Measurements from ENCODE around the gene VIPR2. TPM values are rescaled to one million over a fixed set of nuclear protein-coding genes. Genes with fewer than 3 reads are reported as not detected.

VIPR2 gene
- total RNA-seq, 1 experiment from 2014 or later, result not detected

DNA sequence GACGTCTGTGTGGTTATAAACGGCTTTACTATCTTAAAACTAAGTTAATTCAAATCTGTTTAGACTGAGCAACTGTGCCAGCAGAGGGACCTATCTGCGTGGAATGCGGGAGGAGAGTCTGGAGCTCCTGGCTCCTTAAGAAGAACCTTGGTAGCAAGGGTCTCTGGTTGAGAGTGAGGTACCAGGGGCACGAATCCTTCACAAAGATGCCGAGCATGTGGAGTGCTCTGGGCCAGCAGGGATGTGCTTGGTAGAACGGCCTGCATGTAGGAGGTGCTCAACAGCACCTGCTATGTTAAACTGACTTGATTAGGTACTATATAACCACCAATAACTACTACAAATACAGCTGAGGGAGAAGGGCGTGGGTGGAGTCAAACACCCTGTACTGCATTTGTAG is 102.6 kb downstream of the VIPR2 start:
- no peaks in the 10 kb centered on the region for H3K9me3 ChIP-seq (ENCODE audit: insufficient read depth, low read depth)
- POLR2A ChIA-PET (ENCODE audit: unreplicated experiment), result no interaction called here
- H3F3A ChIP-seq (ENCODE audit: insufficient read depth, low read depth), result no peaks in the 10 kb centered on the region
- H3K79me2 ChIP-seq (ENCODE audit: low read depth), result no peaks in the 10 kb centered on the region
- no peak overlapping the region for H3K27ac ChIP-seq
- no peak for DNase-seq
- TF ChIP-seq, protein P1, sequence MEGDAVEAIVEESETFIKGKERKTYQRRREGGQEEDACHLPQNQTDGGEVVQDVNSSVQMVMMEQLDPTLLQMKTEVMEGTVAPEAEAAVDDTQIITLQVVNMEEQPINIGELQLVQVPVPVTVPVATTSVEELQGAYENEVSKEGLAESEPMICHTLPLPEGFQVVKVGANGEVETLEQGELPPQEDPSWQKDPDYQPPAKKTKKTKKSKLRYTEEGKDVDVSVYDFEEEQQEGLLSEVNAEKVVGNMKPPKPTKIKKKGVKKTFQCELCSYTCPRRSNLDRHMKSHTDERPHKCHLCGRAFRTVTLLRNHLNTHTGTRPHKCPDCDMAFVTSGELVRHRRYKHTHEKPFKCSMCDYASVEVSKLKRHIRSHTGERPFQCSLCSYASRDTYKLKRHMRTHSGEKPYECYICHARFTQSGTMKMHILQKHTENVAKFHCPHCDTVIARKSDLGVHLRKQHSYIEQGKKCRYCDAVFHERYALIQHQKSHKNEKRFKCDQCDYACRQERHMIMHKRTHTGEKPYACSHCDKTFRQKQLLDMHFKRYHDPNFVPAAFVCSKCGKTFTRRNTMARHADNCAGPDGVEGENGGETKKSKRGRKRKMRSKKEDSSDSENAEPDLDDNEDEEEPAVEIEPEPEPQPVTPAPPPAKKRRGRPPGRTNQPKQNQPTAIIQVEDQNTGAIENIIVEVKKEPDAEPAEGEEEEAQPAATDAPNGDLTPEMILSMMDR (conservative IDR thresholded peaks at IDR 0.05), result no peak
- TF ChIP-seq EZH2 (IDR thresholded peaks at IDR 0.05; ENCODE audit: low read depth), result no peak
- CTCF ChIA-PET, result no interaction called here
- no peak overlapping the region for H3K4me2 ChIP-seq
- H3K9me2 ChIP-seq (ENCODE audit: insufficient read depth), result no peaks in the 10 kb centered on the region
- intact Hi-C loops (cut with micrococcal nuclease; ENCODE audit: unreplicated experiment), result no loop called here
- peaks cover 91% of the 10 kb centered on the region for H3K27me3 ChIP-seq (ENCODE audit: insufficient read depth, low read depth)
- no peaks in the 10 kb centered on the region for H3K4me1 ChIP-seq (replicated peaks; ENCODE audit: insufficient read depth)
- H2AFZ ChIP-seq, result no peak overlapping the region
- H4K20me1 ChIP-seq (ENCODE audit: insufficient read depth), result no peaks in the 10 kb centered on the region
- no peaks in the 10 kb centered on the region for H3K36me3 ChIP-seq (ENCODE audit: low read depth)
- no TSS peak for BruUV-seq (replicated peaks)
- H3K4me3 ChIP-seq, result no peak overlapping the region

- Histone ChIP-seq H3K36me3 (ENCODE audit: low read depth) (no peaks in the 10 kb centered on the region), H4K20me1 (ENCODE audit: insufficient read depth) (no peaks in the 10 kb centered on the region), H3K79me2 (ENCODE audit: low read depth) (no peaks in the 10 kb centered on the region), H3K4me1 (replicated peaks; ENCODE audit: insufficient read depth) (no peaks in the 10 kb centered on the region), H3K9me3 (ENCODE audit: insufficient read depth, low read depth) (no peaks in the 10 kb centered on the region), H3F3A (ENCODE audit: insufficient read depth, low read depth) (no peaks in the 10 kb centered on the region), H3K27ac (no peak overlapping the region), H3K9me2 (ENCODE audit: insufficient read depth) (no peaks in the 10 kb centered on the region), H3K4me3 (no peak overlapping the region), H3K27me3 (ENCODE audit: insufficient read depth, low read depth) (peaks cover 91% of the 10 kb centered on the region), H2AFZ (no peak overlapping the region), H3K4me2 (no peak overlapping the region)
- ChIA-PET CTCF (no interaction called here), POLR2A (ENCODE audit: unreplicated experiment) (no interaction called here)
- TF ChIP-seq, protein P1 (conservative IDR thresholded peaks at IDR 0.05), result no peak
- TF ChIP-seq EZH2 (IDR thresholded peaks at IDR 0.05; ENCODE audit: low read depth), result no peak
- intact Hi-C loops (cut with micrococcal nuclease; ENCODE audit: unreplicated experiment), result no loop called here
- no TSS peak for BruUV-seq (replicated peaks)
- no peak for DNase-seq
Measured at GRCh38 chr7:159040912-159041711, 103.6 kb downstream of the VIPR2 start.

GRCh38 chr7:159040146-159040545 is 104.5 kb downstream of the VIPR2 start:
- Histone ChIP-seq H3K36me3 (ENCODE audit: low read depth) (no peaks in the 10 kb centered on the region), H3F3A (ENCODE audit: insufficient read depth, low read depth) (no peaks in the 10 kb centered on the region), H3K27ac (no peak overlapping the region), H3K79me2 (ENCODE audit: low read depth) (no peaks in the 10 kb centered on the region), H3K4me1 (replicated peaks; ENCODE audit: insufficient read depth) (no peaks in the 10 kb centered on the region), H3K9me3 (ENCODE audit: insufficient read depth, low read depth) (no peaks in the 10 kb centered on the region), H2AFZ (no peak overlapping the region), H3K27me3 (ENCODE audit: insufficient read depth, low read depth) (peaks cover 94% of the 10 kb centered on the region), H4K20me1 (ENCODE audit: insufficient read depth) (no peaks in the 10 kb centered on the region; the same call in 1 of the 2 replicates), H3K9me2 (ENCODE audit: insufficient read depth) (no peaks in the 10 kb centered on the region), H3K4me2 (no peak overlapping the region), H3K4me3 (no peak overlapping the region)
- BruUV-seq (replicated peaks), result no TSS peak
- ChIA-PET POLR2A (ENCODE audit: unreplicated experiment) (no interaction called here), CTCF (no interaction called here)
- no peak for DNase-seq
- intact Hi-C loops (cut with micrococcal nuclease; ENCODE audit: unreplicated experiment), result no loop called here
- no peak for TF ChIP-seq EZH2 (IDR thresholded peaks at IDR 0.05; ENCODE audit: low read depth)
- TF ChIP-seq, protein P1 (conservative IDR thresholded peaks at IDR 0.05), result no peak
